EL (cell line): ENCODE results near the gene SLC24A4.

Experiments
- DNase-seq: peaks from one replicate; pipeline ENCODE4 v3.0.0-alpha.2; 2016

SLC24A4 gene

GRCh38 chr14:92440345-92441003 lies 117.5 kb downstream of the SLC24A4 start:
- no peak for DNase-seq

- DNase-seq: no peak
These were observed 119.0 kb downstream of the SLC24A4 start for GRCh38 chr14:92441751-92442504.

GRCh38 chr14:92443167-92443566 lies 120.2 kb downstream of the SLC24A4 start:
- no peak for DNase-seq

- DNase-seq: no peak
These were observed 120.8 kb downstream of the SLC24A4 start for GRCh38 chr14:92443741-92444140.

GRCh38 chr14:92446771-92447170 lies 123.8 kb downstream of the SLC24A4 start:
- no peak for DNase-seq

- no peak for DNase-seq
These were observed 124.6 kb downstream of the SLC24A4 start for GRCh38 chr14:92447416-92448197.

GRCh38 chr14:92448786-92449185 lies 125.8 kb downstream of the SLC24A4 start:
- no peak for DNase-seq

- DNase-seq: no peak
These were observed 126.6 kb downstream of the SLC24A4 start for GRCh38 chr14:92449404-92450181.

- no peak for DNase-seq
These were observed 127.5 kb downstream of the SLC24A4 start for GRCh38 chr14:92450351-92451070.

GRCh38 chr14:92451245-92451644 lies 128.3 kb downstream of the SLC24A4 start:
- no peak for DNase-seq

GRCh38 chr14:92451755-92452154 lies 128.8 kb downstream of the SLC24A4 start:
- no peak for DNase-seq

GRCh38 chr14:92452471-92452870 lies 129.5 kb downstream of the SLC24A4 start:
- no peak for DNase-seq

- no peak for DNase-seq
These were observed 130.7 kb downstream of the SLC24A4 start for GRCh38 chr14:92453691-92454090.

GRCh38 chr14:92455231-92455630 lies 132.3 kb downstream of the SLC24A4 start:
- DNase-seq: no peak

GRCh38 chr14:92456215-92457015 lies 133.4 kb downstream of the SLC24A4 start:
- peak; percentile 69 for DNase-seq

- no peak for DNase-seq
These were observed 134.1 kb downstream of the SLC24A4 start for GRCh38 chr14:92457016-92457565.

- no peak for DNase-seq
These were observed 135.4 kb downstream of the SLC24A4 start for GRCh38 chr14:92458136-92459029.

- DNase-seq: no peak
These were observed 136.3 kb downstream of the SLC24A4 start for GRCh38 chr14:92459030-92459949.

- no peak for DNase-seq
These were observed 137.0 kb downstream of the SLC24A4 start for GRCh38 chr14:92459950-92460421.
